NCI-H1930 (cell line): ENCODE measurements around the gene GYG1.
"Not testable (repeated sequence)": the region's sequence is repeated elsewhere in the genome, so short reads cannot be mapped to it uniquely, and the experiment has no call there.

ENCODE experiments used
- DNase-seq, 2 experiments: peaks; one replicate each; lab custom pipeline; 2025; lab: John Stamatoyannopoulos, UW

Gene GYG1

GRCh38 chr3:148987551-148987950 is 3.8 kb upstream of the GYG1 start:
- not testable (repeated sequence) for DNase-seq

- no peak for DNase-seq
These were observed 1.1 kb upstream of the GYG1 start for GRCh38 chr3:148990236-148990635.

- DNase-seq: peak in 1 of 2 experiments; percentile 6
These were observed 791 bp downstream of the GYG1 start for GRCh38 chr3:148992027-148992634.

GRCh38 chr3:148992635-148993255 is 1.4 kb downstream of the GYG1 start:
- no peak for DNase-seq

GRCh38 chr3:148997623-148998022 is 6.3 kb downstream of the GYG1 start:
- no peak for DNase-seq

- no peak for DNase-seq
These were observed 7.0 kb downstream of the GYG1 start for GRCh38 chr3:148998297-148998696.

- no peak for DNase-seq
These were observed 7.5 kb downstream of the GYG1 start for GRCh38 chr3:148998715-148999423.

- no peak for DNase-seq
These were observed 8.5 kb downstream of the GYG1 start for GRCh38 chr3:148999806-149000205.

- no peak for DNase-seq
These were observed 8.9 kb downstream of the GYG1 start for GRCh38 chr3:149000206-149000745.

- DNase-seq: no peak
These were observed 10.4 kb downstream of the GYG1 start for GRCh38 chr3:149001727-149002126.

- DNase-seq: no peak
These were observed 12.4 kb downstream of the GYG1 start for GRCh38 chr3:149003653-149004305.

- DNase-seq: no peak
These were observed 13.3 kb downstream of the GYG1 start for GRCh38 chr3:149004622-149005021.

GRCh38 chr3:149005416-149005815 is 14.1 kb downstream of the GYG1 start:
- no peak for DNase-seq

- no peak for DNase-seq
These were observed 16.4 kb downstream of the GYG1 start for GRCh38 chr3:149007567-149008257.

GRCh38 chr3:149009732-149010131 is 18.4 kb downstream of the GYG1 start:
- DNase-seq: no peak

GRCh38 chr3:149010504-149010951 is 19.2 kb downstream of the GYG1 start:
- no peak for DNase-seq

GRCh38 chr3:149010966-149011365 is 19.6 kb downstream of the GYG1 start:
- DNase-seq: no peak

GRCh38 chr3:149011676-149012075 is 20.3 kb downstream of the GYG1 start:
- DNase-seq: no peak

- no peak for DNase-seq
These were observed 22.4 kb downstream of the GYG1 start for GRCh38 chr3:149013726-149014125.

- DNase-seq: no peak
These were observed 24.1 kb downstream of the GYG1 start for GRCh38 chr3:149015393-149015792.

GRCh38 chr3:149016242-149016641 is 24.9 kb downstream of the GYG1 start:
- DNase-seq: no peak
